Measurements from ENCODE around the gene LRRC46. TPM values are rescaled to one million over a fixed set of nuclear protein-coding genes. Genes with fewer than 3 reads are reported as not detected.
A peak's percentile ranks its signal among the peaks of the same experiment; 100 is the strongest.

LRRC46 gene
- total RNA-seq, 1 donor from 2014 or later = 1.1 TPM

- H3K36me3 ChIP-seq = peaks cover 22% of the 10 kb centered on the region
- no peak overlapping the region for H3K4me3 ChIP-seq
- H3K4me1 ChIP-seq = peaks cover 24% of the 10 kb centered on the region
- H3K27ac ChIP-seq = no peak overlapping the region
- no peak for TF ChIP-seq CTCF (IDR thresholded peaks at IDR 0.05)
- H3K27me3 ChIP-seq = no peaks in the 10 kb centered on the region
- ATAC-seq = no peak
- H3K9me3 ChIP-seq = no peaks in the 10 kb centered on the region
- intact Hi-C loops (cut with DNase I) = no loop called here
- DNase-seq = no peak
Observed at GRCh38 chr17:47837401-47838039, 6.0 kb downstream of the LRRC46 start.

DNA sequence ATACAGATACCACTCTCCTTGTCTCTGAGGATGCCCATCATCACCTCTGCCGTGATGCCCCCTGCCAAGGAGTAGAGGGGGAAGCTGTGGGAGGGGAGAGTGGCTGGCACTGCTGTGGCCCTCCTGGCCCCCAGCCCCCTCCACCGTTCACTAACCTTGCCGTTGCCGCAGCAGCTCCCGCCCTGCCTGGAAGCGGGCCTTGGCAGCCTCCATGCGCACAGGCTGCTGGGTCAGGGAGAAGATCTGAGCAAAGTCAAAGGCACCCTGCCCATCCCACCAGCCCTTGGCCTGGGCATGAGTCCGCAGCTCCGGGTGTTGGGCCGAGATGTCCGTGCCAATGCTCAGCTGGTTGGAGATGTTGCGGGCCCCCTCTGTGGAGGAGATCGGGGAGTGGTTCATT, 7.2 kb downstream of the LRRC46 start:
- Histone ChIP-seq H3K27ac (no peak overlapping the region), H3K4me1 (peaks cover 24% of the 10 kb centered on the region), H3K27me3 (no peaks in the 10 kb centered on the region), H3K4me3 (no peak overlapping the region), H3K36me3 (peaks cover 22% of the 10 kb centered on the region), H3K9me3 (no peaks in the 10 kb centered on the region)
- ATAC-seq (no peak), DNase-seq (no peak)
- no peak for TF ChIP-seq CTCF (IDR thresholded peaks at IDR 0.05)
- intact Hi-C loops (cut with DNase I) = no loop called here

GRCh38 chr17:47839071-47839470, 7.6 kb downstream of the LRRC46 start:
- no peaks in the 10 kb centered on the region for H3K27me3 ChIP-seq
- ATAC-seq = no peak
- TF ChIP-seq CTCF (IDR thresholded peaks at IDR 0.05) = no peak
- intact Hi-C loops (cut with DNase I) = no loop called here
- peaks cover 22% of the 10 kb centered on the region for H3K36me3 ChIP-seq
- no peak overlapping the region for H3K27ac ChIP-seq
- peaks cover 24% of the 10 kb centered on the region for H3K4me1 ChIP-seq
- no peak overlapping the region for H3K4me3 ChIP-seq
- no peak for DNase-seq
- H3K9me3 ChIP-seq = no peaks in the 10 kb centered on the region

DNA sequence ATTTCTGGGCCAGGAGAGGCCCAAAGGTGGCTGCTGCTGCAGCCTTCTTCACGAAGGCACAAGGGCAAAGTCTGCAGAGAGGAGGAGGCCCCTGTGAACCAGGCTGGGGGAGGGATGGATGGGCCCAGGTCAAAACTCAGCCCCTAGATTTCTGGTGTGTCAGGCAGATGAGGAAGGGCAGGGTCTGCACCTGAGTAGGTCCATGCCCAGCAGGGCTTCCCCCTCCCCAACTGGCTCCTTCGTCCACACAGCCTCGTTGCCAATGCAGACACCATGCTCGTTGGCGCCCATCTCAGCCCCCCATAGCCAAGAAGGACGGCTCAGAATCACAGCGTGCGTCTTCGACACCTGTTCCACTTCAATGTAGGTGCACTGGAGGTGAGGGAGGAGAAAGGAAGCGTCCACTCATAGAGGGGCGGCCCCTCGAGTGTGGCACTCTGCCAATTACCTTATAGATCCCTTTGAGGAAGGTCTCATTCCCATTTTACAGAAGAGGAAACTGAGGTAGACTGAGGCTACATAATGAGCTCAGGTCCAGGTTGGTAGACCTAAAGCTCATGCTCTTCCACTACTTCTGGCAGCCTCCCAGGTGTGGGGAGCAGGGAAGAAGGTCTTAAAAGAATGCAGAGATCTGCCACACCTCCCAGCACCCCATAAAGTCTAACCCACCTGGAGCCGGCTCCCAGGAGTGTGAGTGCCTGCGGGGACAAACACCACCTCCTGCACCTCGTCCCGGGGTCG, 8.7 kb downstream of the LRRC46 start:
- intact Hi-C loops (cut with DNase I) = loop anchor here (5.0 kb wide), 1 partner anchor 52 kb away; no protein-coding TSS in a partner anchor
- Histone ChIP-seq H3K4me3 (peak overlapping the region; percentile 94), H3K27me3 (peaks cover 3% of the 10 kb centered on the region), H3K9me3 (no peaks in the 10 kb centered on the region), H3K36me3 (peaks cover 22% of the 10 kb centered on the region), H3K27ac (peak overlapping the region; percentile 80), H3K4me1 (peaks cover 25% of the 10 kb centered on the region)
- TF ChIP-seq CTCF (IDR thresholded peaks at IDR 0.05) = no peak
- ATAC-seq (no peak), DNase-seq (no peak)

GRCh38 chr17:47840742-47841487, 9.4 kb downstream of the LRRC46 start, which contains the start of gene SCRN2:
Gene SCRN2, minus strand, starts transcription at chr17:47841273. Its CDS starts 430 bp downstream, at chr17:47840843.
- Histone ChIP-seq H3K27me3 (peaks cover 11% of the 10 kb centered on the region), H3K36me3 (peaks cover 19% of the 10 kb centered on the region), H3K27ac (peak within 1 kb of the TSS; percentile 80), H3K9me3 (no peaks in the 10 kb centered on the region), H3K4me3 (peak within 1 kb of the TSS; percentile 94), H3K4me1 (peaks cover 24% of the 10 kb centered on the region)
- DNase-seq (peak; percentile 95), ATAC-seq (peak; percentile 97)
- TF ChIP-seq CTCF (IDR thresholded peaks at IDR 0.05) = peak; percentile 98
- intact Hi-C loops (cut with DNase I) = loop anchor here (5.0 kb wide), 1 partner anchor 51 kb away; no protein-coding TSS in a partner anchor
